ENCODE results near the gene TPK1.

Gene TPK1

DNA sequence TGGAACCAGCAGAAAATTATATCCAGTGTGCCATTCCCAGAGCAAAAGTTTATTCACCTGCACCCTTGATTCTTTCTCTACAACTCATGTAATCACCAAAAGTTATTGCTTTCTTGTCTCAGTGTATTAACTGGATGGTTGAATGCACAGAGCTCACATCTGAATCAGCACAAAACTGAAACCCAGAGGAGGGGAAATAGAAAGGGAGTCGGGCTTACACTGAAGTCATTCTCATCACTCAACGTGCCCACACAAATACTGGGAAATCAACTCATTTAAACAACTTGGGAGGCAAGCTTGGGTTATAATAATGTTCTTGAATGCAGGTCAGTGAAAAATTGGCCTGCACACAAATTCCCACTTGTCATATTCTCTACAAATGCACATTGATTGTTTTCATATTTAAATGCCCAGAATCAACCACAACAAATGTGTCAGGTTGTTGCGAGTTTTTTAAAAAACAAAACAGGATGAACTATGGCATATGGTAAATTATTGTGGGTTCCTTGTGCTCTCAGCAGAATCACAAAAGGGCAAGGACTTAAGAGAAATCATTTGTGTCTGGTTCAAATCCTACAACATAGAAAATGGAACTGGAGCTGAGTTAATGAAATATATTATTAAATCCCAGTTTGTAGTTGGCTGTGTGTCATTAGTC, 306.5 kb downstream of the TPK1 start:
- Histone ChIP-seq H3K4me3 (no peak overlapping the region), H3K36me3 (ENCODE audit: insufficient read depth, low read length) (no peaks in the 10 kb centered on the region), H3K27ac (no peak overlapping the region), H3K9ac (ENCODE audit: insufficient read length) (no peak overlapping the region), H3K9me3 (ENCODE audit: low read depth, low read length) (no peaks in the 10 kb centered on the region)
- TF ChIP-seq FOXP2 (optimal IDR thresholded peaks at IDR 0.05; ENCODE audit: control extremely low read depth, extremely low read length, insufficient read depth) (no peak), EZH2 (IDR thresholded peaks at IDR 0.05) (no peak), POLR2AphosphoS5 (IDR thresholded peaks at IDR 0.05; ENCODE audit: borderline replicate concordance, low read depth, low read length) (no peak)
- DNase-seq (ENCODE audit: low read depth, low spot score) = no peak

DNA sequence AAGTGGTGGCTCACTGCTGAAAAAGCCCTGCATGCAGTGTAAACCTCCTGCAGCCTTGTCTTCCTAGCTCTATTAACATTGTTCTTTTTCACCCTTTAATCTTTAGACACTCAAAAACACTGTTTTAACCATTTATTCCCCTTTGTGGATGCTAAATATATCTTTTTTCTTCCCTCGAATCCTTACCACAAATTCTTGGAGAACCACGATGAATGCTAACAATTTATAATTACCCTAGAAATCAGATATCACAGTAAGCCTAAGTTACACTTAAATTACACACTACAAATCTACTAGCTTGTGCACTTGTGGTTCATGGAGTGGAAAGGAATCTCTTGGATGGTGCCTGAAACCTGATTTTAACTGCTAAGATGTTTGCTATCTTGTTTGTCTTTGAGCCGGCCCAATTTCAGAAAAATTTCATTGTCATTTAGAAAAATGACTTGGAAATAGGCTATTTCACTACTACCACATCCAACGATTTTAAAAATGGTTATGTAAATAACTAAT, 307.3 kb downstream of the TPK1 start:
- DNase-seq (ENCODE audit: low read depth, low spot score) = no peak
- Histone ChIP-seq H3K9me3 (ENCODE audit: low read depth, low read length) (no peaks in the 10 kb centered on the region), H3K27ac (no peak overlapping the region), H3K9ac (ENCODE audit: insufficient read length) (no peak overlapping the region), H3K36me3 (ENCODE audit: insufficient read depth, low read length) (no peaks in the 10 kb centered on the region), H3K4me3 (no peak overlapping the region)
- TF ChIP-seq POLR2AphosphoS5 (IDR thresholded peaks at IDR 0.05; ENCODE audit: borderline replicate concordance, low read depth, low read length) (no peak), EZH2 (IDR thresholded peaks at IDR 0.05) (no peak), FOXP2 (optimal IDR thresholded peaks at IDR 0.05; ENCODE audit: control extremely low read depth, extremely low read length, insufficient read depth) (no peak)

DNA sequence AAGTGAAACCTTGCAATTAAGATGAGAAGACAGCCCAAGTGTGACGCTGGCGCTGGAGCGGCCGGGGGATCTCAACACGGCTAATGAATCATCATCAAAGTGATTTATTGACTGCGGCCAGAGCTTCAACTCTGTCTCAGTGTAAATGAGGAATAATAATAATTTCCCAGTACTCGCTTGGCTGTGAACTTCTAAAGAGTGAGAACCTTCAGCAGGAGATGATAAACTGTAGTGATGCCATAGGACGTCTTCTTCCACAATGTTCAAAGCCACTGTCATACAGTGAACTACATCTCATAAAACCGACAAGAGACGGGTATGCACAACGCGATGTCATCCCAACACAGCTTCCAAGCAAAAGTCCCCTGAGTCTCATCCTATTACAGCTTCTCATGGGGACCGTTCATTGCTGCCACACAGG, 308.8 kb downstream of the TPK1 start:
- Histone ChIP-seq H3K9ac (ENCODE audit: insufficient read length) (no peak overlapping the region), H3K4me3 (no peak overlapping the region), H3K27ac (no peak overlapping the region), H3K9me3 (ENCODE audit: low read depth, low read length) (no peaks in the 10 kb centered on the region), H3K36me3 (ENCODE audit: insufficient read depth, low read length) (no peaks in the 10 kb centered on the region)
- no peak for DNase-seq (ENCODE audit: low read depth, low spot score)
- no peak for TF ChIP-seq EZH2 (IDR thresholded peaks at IDR 0.05)
- TF ChIP-seq POLR2AphosphoS5 (IDR thresholded peaks at IDR 0.05; ENCODE audit: borderline replicate concordance, low read depth, low read length) = no peak
- TF ChIP-seq FOXP2 (optimal IDR thresholded peaks at IDR 0.05; ENCODE audit: control extremely low read depth, extremely low read length, insufficient read depth) = no peak

- no peak overlapping the region for H3K9ac ChIP-seq (ENCODE audit: insufficient read length)
- no peak overlapping the region for H3K27ac ChIP-seq
- TF ChIP-seq FOXP2 (optimal IDR thresholded peaks at IDR 0.05; ENCODE audit: control extremely low read depth, extremely low read length, insufficient read depth) = no peak
- no peak for TF ChIP-seq EZH2 (IDR thresholded peaks at IDR 0.05)
- TF ChIP-seq POLR2AphosphoS5 (IDR thresholded peaks at IDR 0.05; ENCODE audit: borderline replicate concordance, low read depth, low read length) = no peak
- no peak for DNase-seq (ENCODE audit: low read depth, low spot score)
- H3K9me3 ChIP-seq (ENCODE audit: low read depth, low read length) = no peaks in the 10 kb centered on the region
- H3K4me3 ChIP-seq = no peak overlapping the region
- H3K36me3 ChIP-seq (ENCODE audit: insufficient read depth, low read length) = no peaks in the 10 kb centered on the region
Observed at GRCh38 chr7:144525956-144526355, 309.9 kb downstream of the TPK1 start.

DNA sequence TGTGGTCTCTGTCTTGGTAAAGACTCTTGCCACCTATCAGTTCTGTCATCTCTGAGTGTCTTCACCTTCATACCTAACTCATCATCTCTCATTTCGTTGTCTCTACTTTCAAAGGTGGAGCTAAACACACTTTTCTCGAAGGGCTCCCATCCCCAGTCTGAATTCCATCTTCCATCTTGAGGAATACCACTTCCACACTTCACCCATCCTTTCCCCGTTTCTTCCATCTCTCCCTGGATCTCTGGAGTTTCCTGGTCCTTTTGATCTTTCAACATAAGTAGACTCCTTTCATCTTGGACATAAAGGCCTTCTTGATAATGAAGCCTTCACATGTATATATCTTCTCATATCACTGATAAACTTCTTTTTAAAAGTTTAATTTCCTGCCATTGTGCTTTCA, 311.6 kb downstream of the TPK1 start:
- Histone ChIP-seq H3K4me3 (no peak overlapping the region), H3K27ac (no peak overlapping the region), H3K9ac (ENCODE audit: insufficient read length) (no peak overlapping the region), H3K9me3 (ENCODE audit: low read depth, low read length) (no peaks in the 10 kb centered on the region), H3K36me3 (ENCODE audit: insufficient read depth, low read length) (no peaks in the 10 kb centered on the region)
- no peak for DNase-seq (ENCODE audit: low read depth, low spot score)
- TF ChIP-seq EZH2 (IDR thresholded peaks at IDR 0.05) (no peak), POLR2AphosphoS5 (IDR thresholded peaks at IDR 0.05; ENCODE audit: borderline replicate concordance, low read depth, low read length) (no peak), FOXP2 (optimal IDR thresholded peaks at IDR 0.05; ENCODE audit: control extremely low read depth, extremely low read length, insufficient read depth) (no peak)

DNA sequence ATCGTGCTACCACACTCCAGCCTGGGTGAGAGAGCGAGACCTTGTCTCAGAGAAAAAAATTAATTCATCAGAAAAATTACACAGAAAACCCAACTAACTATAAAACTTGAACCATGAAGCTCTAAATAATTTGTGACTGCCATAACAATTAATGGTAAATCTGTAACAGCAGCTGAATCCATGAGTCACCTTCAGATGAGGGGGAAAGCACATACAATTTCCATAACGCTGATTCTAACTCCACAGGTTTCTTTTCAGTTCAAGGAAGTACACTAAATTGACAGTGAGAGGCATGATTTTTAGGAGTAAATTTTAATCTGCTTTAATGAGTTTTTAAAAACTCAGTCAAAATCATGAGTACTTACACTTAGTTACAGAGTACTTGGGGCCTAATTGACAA, 312.2 kb downstream of the TPK1 start:
- Histone ChIP-seq H3K27ac (no peak overlapping the region), H3K36me3 (ENCODE audit: insufficient read depth, low read length) (no peaks in the 10 kb centered on the region), H3K9ac (ENCODE audit: insufficient read length) (no peak overlapping the region), H3K4me3 (no peak overlapping the region), H3K9me3 (ENCODE audit: low read depth, low read length) (no peaks in the 10 kb centered on the region)
- TF ChIP-seq EZH2 (IDR thresholded peaks at IDR 0.05) (no peak), POLR2AphosphoS5 (IDR thresholded peaks at IDR 0.05; ENCODE audit: borderline replicate concordance, low read depth, low read length) (no peak), FOXP2 (optimal IDR thresholded peaks at IDR 0.05; ENCODE audit: control extremely low read depth, extremely low read length, insufficient read depth) (no peak)
- DNase-seq (ENCODE audit: low read depth, low spot score) = no peak

GRCh38 chr7:144519925-144520324, 315.9 kb downstream of the TPK1 start:
- Histone ChIP-seq H3K36me3 (ENCODE audit: insufficient read depth, low read length) (no peaks in the 10 kb centered on the region), H3K4me3 (no peak overlapping the region), H3K27ac (no peak overlapping the region), H3K9ac (ENCODE audit: insufficient read length) (no peak overlapping the region), H3K9me3 (ENCODE audit: low read depth, low read length) (no peaks in the 10 kb centered on the region)
- TF ChIP-seq FOXP2 (optimal IDR thresholded peaks at IDR 0.05; ENCODE audit: control extremely low read depth, extremely low read length, insufficient read depth) (no peak), POLR2AphosphoS5 (IDR thresholded peaks at IDR 0.05; ENCODE audit: borderline replicate concordance, low read depth, low read length) (no peak), EZH2 (IDR thresholded peaks at IDR 0.05) (no peak)
- no peak for DNase-seq (ENCODE audit: low read depth, low spot score)

- no peak overlapping the region for H3K9ac ChIP-seq (ENCODE audit: insufficient read length)
- DNase-seq (ENCODE audit: low read depth, low spot score) = no peak
- TF ChIP-seq EZH2 (IDR thresholded peaks at IDR 0.05) (no peak), FOXP2 (optimal IDR thresholded peaks at IDR 0.05; ENCODE audit: control extremely low read depth, extremely low read length, insufficient read depth) (no peak), POLR2AphosphoS5 (IDR thresholded peaks at IDR 0.05; ENCODE audit: borderline replicate concordance, low read depth, low read length) (no peak)
- H3K27ac ChIP-seq = no peak overlapping the region
- H3K36me3 ChIP-seq (ENCODE audit: insufficient read depth, low read length) = no peaks in the 10 kb centered on the region
- no peak overlapping the region for H3K4me3 ChIP-seq
- H3K9me3 ChIP-seq (ENCODE audit: low read depth, low read length) = no peaks in the 10 kb centered on the region
Observed at GRCh38 chr7:144518360-144518759, 317.5 kb downstream of the TPK1 start.

- H3K4me3 ChIP-seq = no peak overlapping the region
- no peak for DNase-seq (ENCODE audit: low read depth, low spot score)
- no peak for TF ChIP-seq POLR2AphosphoS5 (IDR thresholded peaks at IDR 0.05; ENCODE audit: borderline replicate concordance, low read depth, low read length)
- no peak for TF ChIP-seq FOXP2 (optimal IDR thresholded peaks at IDR 0.05; ENCODE audit: control extremely low read depth, extremely low read length, insufficient read depth)
- TF ChIP-seq EZH2 (IDR thresholded peaks at IDR 0.05) = no peak
- H3K27ac ChIP-seq = no peak overlapping the region
- no peaks in the 10 kb centered on the region for H3K36me3 ChIP-seq (ENCODE audit: insufficient read depth, low read length)
- no peaks in the 10 kb centered on the region for H3K9me3 ChIP-seq (ENCODE audit: low read depth, low read length)
- H3K9ac ChIP-seq (ENCODE audit: insufficient read length) = no peak overlapping the region
Observed at GRCh38 chr7:144517749-144518148, 318.1 kb downstream of the TPK1 start.
